ENCODE results near the gene PACSIN1. TPM values are rescaled to one million over a fixed set of nuclear protein-coding genes. Genes with fewer than 3 reads are reported as not detected.

The PACSIN1 gene
- total RNA-seq, 5 donors from 2014 or later (not counting 1 experiment from before 2014, with no cell fraction given) = 0.86 to 3.2 (median 2.4) TPM

DNA sequence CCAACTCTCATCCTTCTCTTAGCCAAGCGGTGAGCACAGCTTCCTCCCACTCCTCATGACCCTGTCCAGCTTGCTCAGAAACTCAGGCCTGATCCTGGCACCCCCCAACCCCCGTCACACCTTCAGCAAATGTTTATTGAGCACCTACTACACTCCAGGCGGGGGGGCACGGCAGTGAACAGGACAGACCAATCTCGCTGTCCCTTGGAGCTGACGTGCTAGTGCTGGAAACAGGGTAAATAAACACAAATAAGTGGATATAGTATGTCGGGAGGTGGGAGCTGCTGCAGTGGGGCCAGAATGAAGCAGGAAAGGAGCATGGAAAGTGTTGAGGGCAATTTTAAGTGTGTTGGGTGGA lies 97.6 kb downstream of the PACSIN1 start:
- H3K27ac Mint-ChIP-seq = no peak overlapping the region
- H3K27me3 ChIP-seq (replicated peaks in 1 of 2; ENCODE audit: control insufficient read depth in 2 of 2, extremely low read depth in 1 of 2, insufficient read depth in 2 of 2, low read length in 1 of 2) = peaks cover 0 to 48% of the 10 kb centered on the region in 2 experiments
- no peaks in the 10 kb centered on the region for H3K9me3 Mint-ChIP-seq
- no peaks in the 10 kb centered on the region for H3K9me3 ChIP-seq
- H3K27me3 Mint-ChIP-seq = peaks cover 0 to 13% of the 10 kb centered on the region in 2 donors
- no peaks in the 10 kb centered on the region for H3K4me1 ChIP-seq (ENCODE audit: control insufficient read depth in 1 of 2, extremely low read depth in 1 of 2, insufficient read depth in 2 of 2, low read length in 2 of 2)
- no peaks in the 10 kb centered on the region for H3K4me1 Mint-ChIP-seq
- ChIA-PET POLR2A (no interaction called here), CTCF (no interaction called here)
- ATAC-seq (replicated peaks in 1 of 4) (no peak), DNase-seq (no peak)
- no peak overlapping the region for H3K27ac ChIP-seq (ENCODE audit: low read length)
- 91% methylated on average over 5 of the region's 7 CpGs for WGBS (ENCODE audit: insufficient coverage)
- H3K36me3 ChIP-seq (ENCODE audit: control insufficient read depth in 2 of 2, extremely low read depth in 1 of 2, insufficient read depth in 1 of 2, low read length in 1 of 2) = no peaks in the 10 kb centered on the region
- no peak overlapping the region for H3K4me3 Mint-ChIP-seq
- H3K36me3 Mint-ChIP-seq = no peaks in the 10 kb centered on the region
- no peak overlapping the region for H3K4me3 ChIP-seq (ENCODE audit: control insufficient read depth in 1 of 2, extremely low read depth in 1 of 2, low read length in 1 of 2)

DNA sequence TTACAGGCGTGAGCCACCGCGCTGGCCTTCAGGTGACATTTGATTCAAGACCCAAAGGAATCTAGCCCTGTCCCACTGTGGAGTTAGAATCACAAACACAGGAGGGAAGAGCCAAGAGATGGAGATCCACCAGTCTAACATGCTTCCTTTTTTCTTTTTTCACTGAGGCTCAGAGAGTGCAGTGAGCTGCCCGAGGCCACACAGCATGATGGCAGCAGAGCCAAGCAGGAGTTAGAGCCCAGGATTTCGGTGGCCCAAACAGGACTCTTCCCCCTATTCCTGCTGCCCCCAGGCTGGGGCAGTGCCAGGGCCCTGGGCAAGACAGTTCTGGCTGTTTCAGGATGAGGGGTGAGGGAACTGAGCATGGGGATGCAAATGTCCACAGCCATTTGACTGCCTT lies 98.3 kb downstream of the PACSIN1 start:
- H3K4me3 ChIP-seq (ENCODE audit: control insufficient read depth in 1 of 2, extremely low read depth in 1 of 2, low read length in 1 of 2) = no peak overlapping the region
- Mint-ChIP-seq H3K27me3 (peaks cover 0 to 16% of the 10 kb centered on the region in 2 donors), H3K36me3 (no peaks in the 10 kb centered on the region), H3K9me3 (no peaks in the 10 kb centered on the region), H3K4me1 (no peaks in the 10 kb centered on the region), H3K27ac (no peak overlapping the region), H3K4me3 (no peak overlapping the region)
- no peak overlapping the region for H3K27ac ChIP-seq (ENCODE audit: low read length)
- WGBS (ENCODE audit: insufficient coverage) = 96% methylated on average over 4 of the region's 5 CpGs
- H3K36me3 ChIP-seq (ENCODE audit: control insufficient read depth in 2 of 2, extremely low read depth in 1 of 2, insufficient read depth in 1 of 2, low read length in 1 of 2) = no peaks in the 10 kb centered on the region
- H3K27me3 ChIP-seq (replicated peaks in 1 of 2; ENCODE audit: control insufficient read depth in 2 of 2, extremely low read depth in 1 of 2, insufficient read depth in 2 of 2, low read length in 1 of 2) = peaks cover 0 to 55% of the 10 kb centered on the region in 2 experiments
- H3K4me1 ChIP-seq (ENCODE audit: control insufficient read depth in 1 of 2, extremely low read depth in 1 of 2, insufficient read depth in 2 of 2, low read length in 2 of 2) = no peaks in the 10 kb centered on the region
- ATAC-seq (replicated peaks in 1 of 4) (no peak), DNase-seq (no peak)
- no peaks in the 10 kb centered on the region for H3K9me3 ChIP-seq
- POLR2A ChIA-PET = no interaction called here
- CTCF ChIA-PET = interaction anchor here in 1 of 2 donors (0.5 kb wide), 1 partner anchor 388 kb away, joined by 8 read pairs; no protein-coding TSS in a partner anchor

DNA sequence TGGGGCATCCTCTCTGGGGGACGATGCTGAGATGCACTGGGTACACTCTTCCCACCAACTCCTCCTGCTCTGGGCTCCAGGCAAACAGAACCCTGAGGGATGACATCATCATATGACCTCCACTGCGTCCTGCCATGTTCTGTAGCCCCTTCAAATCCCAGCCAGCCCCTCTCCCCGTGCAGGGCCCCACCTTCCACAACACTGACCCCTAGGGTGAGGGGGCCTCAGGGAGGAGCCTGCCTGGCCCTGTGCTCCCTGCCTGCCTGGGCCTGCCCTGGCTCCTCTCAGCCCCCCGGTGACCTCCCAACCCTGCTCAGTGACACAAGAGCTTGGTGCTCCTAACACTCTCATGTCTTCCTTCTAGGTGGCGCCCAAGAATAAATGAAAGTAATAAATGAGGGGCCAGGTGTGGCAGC lies 99.9 kb downstream of the PACSIN1 start:
- 66% methylated on average over 2 of the region's 5 CpGs for WGBS (ENCODE audit: insufficient coverage)
- Mint-ChIP-seq H3K27ac (no peak overlapping the region), H3K9me3 (no peaks in the 10 kb centered on the region), H3K4me3 (no peak overlapping the region), H3K27me3 (peaks cover 0 to 16% of the 10 kb centered on the region in 2 donors), H3K36me3 (no peaks in the 10 kb centered on the region), H3K4me1 (no peaks in the 10 kb centered on the region)
- no peak overlapping the region for H3K27ac ChIP-seq (ENCODE audit: low read length)
- no peaks in the 10 kb centered on the region for H3K4me1 ChIP-seq (ENCODE audit: control insufficient read depth in 1 of 2, extremely low read depth in 1 of 2, insufficient read depth in 2 of 2, low read length in 2 of 2)
- H3K36me3 ChIP-seq (ENCODE audit: control insufficient read depth in 2 of 2, extremely low read depth in 1 of 2, insufficient read depth in 1 of 2, low read length in 1 of 2) = no peaks in the 10 kb centered on the region
- no peaks in the 10 kb centered on the region for H3K9me3 ChIP-seq
- DNase-seq (no peak), ATAC-seq (replicated peaks in 1 of 4) (no peak)
- CTCF ChIA-PET = no interaction called here
- H3K4me3 ChIP-seq (ENCODE audit: control insufficient read depth in 1 of 2, extremely low read depth in 1 of 2, low read length in 1 of 2) = no peak overlapping the region
- POLR2A ChIA-PET = no interaction called here
- H3K27me3 ChIP-seq (replicated peaks in 1 of 2; ENCODE audit: control insufficient read depth in 2 of 2, extremely low read depth in 1 of 2, insufficient read depth in 2 of 2, low read length in 1 of 2) = peaks cover 0 to 68% of the 10 kb centered on the region in 2 experiments

DNA sequence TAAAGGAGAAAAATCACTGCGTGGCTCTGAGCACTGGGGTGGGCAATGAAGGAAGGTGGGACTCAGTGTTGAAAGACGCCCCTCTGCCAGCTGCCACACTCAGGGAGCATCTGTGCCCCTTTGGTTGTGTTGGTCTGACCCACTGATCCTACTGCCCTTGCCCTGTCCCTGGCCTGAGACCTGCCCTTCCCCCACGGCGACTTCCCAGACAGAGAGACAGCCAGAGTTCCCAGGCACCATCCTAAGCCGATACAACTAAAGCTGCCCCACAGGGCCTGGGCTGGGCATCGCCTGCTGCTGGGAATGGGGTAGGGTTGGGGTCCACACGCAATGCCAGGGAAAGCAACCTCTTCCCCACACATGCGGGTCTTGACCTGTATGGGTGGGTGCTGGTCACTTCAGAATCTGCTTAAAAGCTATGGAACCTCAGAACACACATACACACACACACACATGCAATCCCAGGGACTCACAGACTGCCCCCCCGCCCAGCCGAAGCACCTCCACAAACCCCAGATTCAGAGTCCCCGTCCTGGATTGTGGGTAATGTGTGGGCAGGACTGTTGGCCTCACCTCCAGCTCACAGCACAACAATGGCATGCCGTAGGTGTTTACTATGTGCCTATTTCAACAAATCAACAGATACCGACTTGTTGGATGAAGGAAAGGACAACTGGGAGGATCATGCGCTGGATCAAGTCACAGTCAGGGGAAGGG lies 101.1 kb downstream of the PACSIN1 start:
- H3K9me3 Mint-ChIP-seq = no peaks in the 10 kb centered on the region
- H3K27ac Mint-ChIP-seq = no peak overlapping the region
- CTCF ChIA-PET = no interaction called here

DNA sequence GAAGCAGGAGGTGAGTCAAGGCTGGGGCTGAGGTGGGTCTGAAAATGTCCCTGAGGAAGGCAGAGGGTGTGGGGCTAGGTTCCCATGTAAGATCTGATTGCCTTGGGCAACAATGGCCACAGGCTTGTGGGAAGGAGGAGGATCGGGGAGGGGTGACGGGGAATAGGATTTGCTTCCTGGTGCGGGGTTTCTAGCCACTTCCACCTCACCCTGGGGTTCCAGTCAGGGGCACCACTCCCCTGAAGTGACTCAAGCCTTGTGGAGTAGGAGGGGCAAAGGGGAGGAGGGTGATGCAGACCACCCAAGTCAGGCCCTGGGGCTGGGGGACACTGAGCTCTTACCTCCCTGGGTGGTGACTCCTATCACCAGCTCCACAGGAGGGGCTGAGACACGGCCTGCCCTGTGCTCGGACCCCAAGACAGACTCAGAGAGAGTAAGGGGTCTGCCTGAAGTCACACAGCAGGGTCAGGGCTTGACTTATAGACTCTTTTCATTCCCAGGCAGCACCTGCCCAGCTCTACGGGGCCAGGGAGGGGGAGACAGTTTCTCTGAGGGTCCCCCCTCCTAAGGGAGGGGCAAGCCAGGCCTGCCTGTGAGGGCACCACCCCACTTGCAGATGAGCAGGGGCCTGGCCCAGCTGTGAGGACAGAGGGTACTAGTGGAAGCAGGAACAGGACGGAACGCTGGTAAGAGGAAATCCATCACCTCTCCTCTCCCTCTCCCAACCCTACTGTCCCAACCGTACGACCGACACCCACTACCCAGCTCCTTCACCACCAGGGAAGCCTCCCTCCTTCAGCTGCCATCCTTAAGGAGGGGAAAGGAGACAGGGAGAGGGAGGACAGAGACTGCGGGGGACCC lies 102.7 kb downstream of the PACSIN1 start:
- Mint-ChIP-seq H3K4me3 (no peak overlapping the region), H3K27me3 (peaks cover 0 to 16% of the 10 kb centered on the region in 2 donors), H3K36me3 (no peaks in the 10 kb centered on the region), H3K4me1 (no peaks in the 10 kb centered on the region), H3K9me3 (no peaks in the 10 kb centered on the region), H3K27ac (no peak overlapping the region)
- no peak overlapping the region for H3K4me3 ChIP-seq (ENCODE audit: control insufficient read depth in 1 of 2, extremely low read depth in 1 of 2, low read length in 1 of 2)
- POLR2A ChIA-PET = no interaction called here
- no peaks in the 10 kb centered on the region for H3K9me3 ChIP-seq
- CTCF ChIA-PET = no interaction called here
- no peak for DNase-seq
- WGBS (ENCODE audit: insufficient coverage) = 45% methylated on average over 2 of the region's 12 CpGs
- peaks cover 0 to 72% of the 10 kb centered on the region in 2 experiments for H3K27me3 ChIP-seq (replicated peaks in 1 of 2; ENCODE audit: control insufficient read depth in 2 of 2, extremely low read depth in 1 of 2, insufficient read depth in 2 of 2, low read length in 1 of 2)
- no peaks in the 10 kb centered on the region for H3K36me3 ChIP-seq (ENCODE audit: control insufficient read depth in 2 of 2, extremely low read depth in 1 of 2, insufficient read depth in 1 of 2, low read length in 1 of 2)
- H3K27ac ChIP-seq (ENCODE audit: low read length) = no peak overlapping the region
- no peaks in the 10 kb centered on the region for H3K4me1 ChIP-seq (ENCODE audit: control insufficient read depth in 1 of 2, extremely low read depth in 1 of 2, insufficient read depth in 2 of 2, low read length in 2 of 2)
- peak in 1 of 4 experiments; percentile 8 for ATAC-seq (replicated peaks in 1 of 4)

More for the DNA sequence above, 101.1 kb downstream of the PACSIN1 start:
- H3K9me3 ChIP-seq = no peaks in the 10 kb centered on the region
- DNase-seq (no peak), ATAC-seq (replicated peaks in 1 of 4) (no peak)
- H3K36me3 Mint-ChIP-seq = no peaks in the 10 kb centered on the region
- H3K4me3 Mint-ChIP-seq = no peak overlapping the region
- no peaks in the 10 kb centered on the region for H3K36me3 ChIP-seq (ENCODE audit: control insufficient read depth in 2 of 2, extremely low read depth in 1 of 2, insufficient read depth in 1 of 2, low read length in 1 of 2)
- no peaks in the 10 kb centered on the region for H3K4me1 Mint-ChIP-seq
- H3K27me3 Mint-ChIP-seq = peaks cover 0 to 16% of the 10 kb centered on the region in 2 donors
- H3K27ac ChIP-seq (ENCODE audit: low read length) = no peak overlapping the region
- POLR2A ChIA-PET = no interaction called here
- 92% methylated on average over 2 of the region's 14 CpGs for WGBS (ENCODE audit: insufficient coverage)
- no peaks in the 10 kb centered on the region for H3K4me1 ChIP-seq (ENCODE audit: control insufficient read depth in 1 of 2, extremely low read depth in 1 of 2, insufficient read depth in 2 of 2, low read length in 2 of 2)
- no peak overlapping the region for H3K4me3 ChIP-seq (ENCODE audit: control insufficient read depth in 1 of 2, extremely low read depth in 1 of 2, low read length in 1 of 2)
- H3K27me3 ChIP-seq (replicated peaks in 1 of 2; ENCODE audit: control insufficient read depth in 2 of 2, extremely low read depth in 1 of 2, insufficient read depth in 2 of 2, low read length in 1 of 2) = peaks cover 0 to 78% of the 10 kb centered on the region in 2 experiments

DNA sequence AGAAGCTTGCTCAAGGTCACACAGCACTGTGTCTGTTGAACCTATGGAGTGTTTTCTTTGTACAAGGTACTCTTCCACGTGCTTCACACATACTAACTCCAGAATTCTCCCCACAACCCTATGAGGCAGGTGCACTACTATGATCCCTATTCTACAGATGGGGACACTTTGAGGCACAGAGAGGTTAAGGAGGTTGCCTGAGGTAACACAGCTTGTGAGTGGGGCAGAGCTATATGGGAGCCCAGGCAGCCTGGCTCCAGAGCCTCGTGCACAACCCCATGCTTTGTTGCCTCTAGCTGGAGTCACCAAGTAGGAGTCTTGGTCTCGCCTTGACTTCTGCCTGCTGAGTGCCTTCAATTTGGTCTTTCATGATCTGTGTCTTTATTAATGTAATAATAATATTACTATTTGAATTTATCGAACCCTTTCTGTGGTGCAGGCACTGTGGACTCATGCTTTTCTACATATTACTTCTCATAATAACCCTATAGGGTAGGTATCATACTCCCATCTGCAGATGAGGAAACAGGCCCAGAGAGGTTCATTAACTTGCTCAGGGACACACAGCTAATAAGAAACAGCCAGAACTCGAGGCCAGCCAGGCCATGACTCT lies 103.6 kb downstream of the PACSIN1 start:
- H3K27me3 ChIP-seq (replicated peaks in 1 of 2; ENCODE audit: control insufficient read depth in 2 of 2, extremely low read depth in 1 of 2, insufficient read depth in 2 of 2, low read length in 1 of 2) = peaks cover 0 to 68% of the 10 kb centered on the region in 2 experiments
- no peaks in the 10 kb centered on the region for H3K36me3 ChIP-seq (ENCODE audit: control insufficient read depth in 2 of 2, extremely low read depth in 1 of 2, insufficient read depth in 1 of 2, low read length in 1 of 2)
- POLR2A ChIA-PET = no interaction called here
- WGBS (ENCODE audit: insufficient coverage) = 43% methylated on average over 2 of the region's 5 CpGs
- CTCF ChIA-PET = no interaction called here
- Mint-ChIP-seq H3K36me3 (no peaks in the 10 kb centered on the region), H3K27ac (no peak overlapping the region), H3K27me3 (peaks cover 0 to 16% of the 10 kb centered on the region in 2 donors), H3K4me1 (no peaks in the 10 kb centered on the region), H3K4me3 (no peak overlapping the region), H3K9me3 (no peaks in the 10 kb centered on the region)
- ATAC-seq (replicated peaks in 1 of 4) (no peak), DNase-seq (no peak)
- H3K4me1 ChIP-seq (ENCODE audit: control insufficient read depth in 1 of 2, extremely low read depth in 1 of 2, insufficient read depth in 2 of 2, low read length in 2 of 2) = no peaks in the 10 kb centered on the region
- no peak overlapping the region for H3K4me3 ChIP-seq (ENCODE audit: control insufficient read depth in 1 of 2, extremely low read depth in 1 of 2, low read length in 1 of 2)
- H3K27ac ChIP-seq (ENCODE audit: low read length) = no peak overlapping the region
- H3K9me3 ChIP-seq = no peaks in the 10 kb centered on the region
